ENCODE results near the gene CETN3.
"Not testable (repeated sequence)": the region's sequence is repeated elsewhere in the genome, so short reads cannot be mapped to it uniquely, and the experiment has no call there.

CETN3 gene

DNA sequence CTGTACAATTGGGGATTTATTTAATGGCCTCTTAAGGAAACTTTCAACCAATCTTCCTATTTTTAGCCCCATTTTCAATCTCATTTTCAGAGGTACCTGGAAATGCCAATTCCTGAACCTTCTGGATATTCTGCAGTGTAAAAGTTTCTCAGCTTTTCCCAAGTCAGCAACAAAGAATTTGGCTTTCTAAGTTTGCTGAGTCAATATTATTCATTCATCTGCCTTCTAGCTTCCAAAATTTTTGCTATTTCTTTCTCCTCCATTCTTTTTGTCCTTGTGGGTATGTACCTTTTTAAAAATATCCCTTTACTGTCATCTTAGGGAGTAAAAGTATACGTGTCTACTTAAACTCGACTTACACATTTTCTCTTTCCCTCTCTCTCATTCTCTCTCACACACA lies 25.7 kb downstream of the CETN3 start:
- DNase-seq (ENCODE audit: low read depth in 3 of 3) = no peak

DNA sequence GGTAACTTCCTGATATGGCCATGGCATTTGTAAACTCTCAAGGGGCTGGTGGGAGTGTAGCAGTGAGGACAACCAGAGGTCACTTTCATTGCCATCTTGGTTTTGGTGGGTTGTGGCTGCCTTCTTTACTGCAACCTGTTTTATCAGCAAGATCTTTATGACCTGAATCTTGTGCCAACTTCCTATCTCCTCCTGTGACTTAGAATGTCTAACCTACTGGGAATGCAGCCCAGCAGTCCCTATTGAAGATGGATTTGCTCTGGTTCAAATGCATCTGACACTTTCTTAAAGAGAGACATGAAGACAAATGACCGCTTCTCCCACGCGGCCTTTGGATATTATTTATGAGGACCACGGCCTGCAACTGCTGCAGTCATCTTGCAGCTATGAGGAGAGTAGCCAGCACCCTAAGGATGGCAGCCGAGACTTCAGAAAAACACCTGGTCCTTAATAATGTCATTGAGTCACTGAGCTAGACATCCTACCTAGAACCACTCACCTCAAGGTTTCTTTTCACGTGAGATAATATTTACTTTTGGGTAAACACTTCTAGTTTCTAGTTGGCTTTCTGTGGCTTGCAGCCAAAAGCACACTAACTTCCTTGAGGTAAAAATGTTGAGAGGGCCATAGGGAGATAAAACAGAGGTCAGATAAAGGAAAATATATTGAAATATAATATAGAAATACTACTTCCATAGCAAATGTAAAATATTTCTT lies 28.2 kb downstream of the CETN3 start:
- no peak for DNase-seq (ENCODE audit: low read depth in 3 of 3)

DNA sequence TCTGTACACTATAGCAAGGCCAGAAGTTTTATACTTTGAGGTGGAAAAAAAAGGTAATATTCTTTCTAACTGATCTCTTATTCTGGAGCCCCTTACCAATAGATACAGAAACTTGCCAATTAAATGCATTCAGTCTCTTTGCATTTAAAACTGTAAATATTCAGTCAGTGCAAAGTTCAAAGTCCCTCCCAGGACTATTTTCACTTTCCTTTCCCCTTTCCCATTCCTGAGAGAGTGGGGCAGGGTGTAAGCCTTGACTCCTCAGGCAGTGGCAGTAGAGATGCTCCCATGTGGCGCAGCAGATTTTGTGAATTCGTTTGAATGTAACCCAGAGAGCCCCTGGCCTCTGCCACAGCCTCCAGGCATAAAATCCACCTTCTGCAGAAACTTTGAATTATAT lies 29.9 kb downstream of the CETN3 start:
- DNase-seq (ENCODE audit: low read depth in 3 of 3) = no peak

DNA sequence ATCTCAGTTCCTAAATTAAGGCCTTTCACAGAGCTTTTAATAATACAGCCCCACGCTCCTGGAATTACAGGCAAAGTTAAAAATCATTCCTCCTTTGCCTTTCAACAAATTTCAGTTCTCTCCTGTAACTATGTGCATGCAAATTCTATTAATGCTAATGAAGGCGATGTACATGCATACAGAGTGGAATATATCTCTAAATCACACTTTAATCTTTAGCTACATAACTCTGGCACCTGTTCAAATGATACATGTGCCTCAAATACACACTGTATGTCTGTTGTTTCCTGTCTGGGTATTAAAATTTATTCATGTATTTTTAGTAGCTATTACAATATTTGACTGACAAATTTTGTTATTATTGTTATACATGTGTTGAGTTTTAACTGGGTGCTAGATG lies 30.8 kb downstream of the CETN3 start:
- no peak for DNase-seq (ENCODE audit: low read depth in 3 of 3)

DNA sequence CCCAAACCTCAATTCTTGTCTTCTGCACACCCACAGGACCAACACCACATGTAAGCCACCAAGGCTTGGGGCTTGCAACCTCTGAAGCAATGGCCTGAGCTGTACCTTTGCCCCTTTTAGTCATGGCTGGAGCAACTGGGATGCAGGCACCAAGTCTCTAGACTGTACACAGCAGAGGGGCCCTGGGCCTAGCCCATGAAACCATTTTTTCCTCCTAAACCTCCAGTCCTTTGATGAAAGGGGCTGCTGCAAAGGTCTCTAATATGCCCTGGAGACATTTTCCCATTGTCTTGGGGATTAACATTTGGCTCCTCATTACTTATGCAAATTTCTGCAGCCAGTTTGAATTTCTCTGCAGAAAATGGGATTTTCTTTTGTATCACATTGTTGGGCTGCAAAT lies 38.3 kb downstream of the CETN3 start:
- DNase-seq (ENCODE audit: low read depth in 3 of 3) = not testable (repeated sequence)

DNA sequence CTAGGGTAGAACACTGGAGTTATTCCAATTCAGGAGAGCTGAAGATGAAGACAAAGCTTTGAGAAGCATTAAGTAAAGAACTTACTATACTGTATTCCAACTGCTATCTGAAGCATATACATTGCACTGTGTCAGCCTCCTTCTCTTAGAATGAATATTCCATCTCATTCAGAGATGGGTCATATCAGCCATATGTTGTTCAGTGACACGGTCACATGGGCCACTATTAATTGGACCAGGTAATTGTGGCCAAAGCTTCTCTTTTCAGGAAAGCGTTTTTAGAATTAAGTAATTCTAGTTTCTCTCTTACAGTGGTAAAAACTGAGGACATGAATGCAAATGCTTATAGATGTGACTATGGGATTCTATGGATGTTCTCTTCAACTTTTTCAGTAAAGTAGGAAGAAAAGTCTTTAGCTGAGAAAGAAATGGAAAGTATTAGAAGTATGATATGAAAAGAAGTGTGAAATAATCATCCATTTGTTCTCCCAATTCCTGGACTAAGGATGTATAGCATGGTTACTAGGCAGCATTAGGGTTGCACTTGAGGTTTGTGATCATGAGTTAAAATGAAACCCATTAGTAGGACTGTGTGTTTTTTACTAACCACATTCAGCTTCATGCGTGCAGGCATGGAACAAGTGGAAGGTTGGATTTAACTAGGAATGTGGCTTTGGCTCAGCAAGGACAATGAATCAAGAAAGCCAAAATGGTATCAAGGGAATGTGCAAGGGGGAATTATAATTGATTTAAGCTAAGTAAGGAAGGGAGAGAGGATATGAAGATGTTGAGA lies 40.9 kb downstream of the CETN3 start:
- DNase-seq (ENCODE audit: low read depth in 3 of 3) = no peak

DNA sequence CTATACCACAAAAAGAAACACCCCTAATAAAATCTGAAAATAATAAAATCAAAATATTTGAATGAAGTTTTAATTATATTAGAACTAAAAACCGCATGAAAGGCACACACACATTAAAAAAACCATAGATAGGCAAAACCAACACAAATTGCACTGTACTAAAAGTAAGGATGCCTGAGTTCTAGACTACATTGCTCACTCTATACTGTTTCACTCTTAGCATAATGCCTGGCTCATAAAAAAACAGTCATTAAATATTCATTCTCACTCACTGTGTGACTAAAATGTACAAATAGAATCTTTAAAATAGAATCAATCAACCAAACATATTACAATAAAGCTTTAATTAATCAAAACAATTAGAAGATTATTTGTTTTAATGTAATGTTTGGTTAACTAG lies 41.7 kb downstream of the CETN3 start:
- DNase-seq (ENCODE audit: low read depth in 3 of 3) = no peak

DNA sequence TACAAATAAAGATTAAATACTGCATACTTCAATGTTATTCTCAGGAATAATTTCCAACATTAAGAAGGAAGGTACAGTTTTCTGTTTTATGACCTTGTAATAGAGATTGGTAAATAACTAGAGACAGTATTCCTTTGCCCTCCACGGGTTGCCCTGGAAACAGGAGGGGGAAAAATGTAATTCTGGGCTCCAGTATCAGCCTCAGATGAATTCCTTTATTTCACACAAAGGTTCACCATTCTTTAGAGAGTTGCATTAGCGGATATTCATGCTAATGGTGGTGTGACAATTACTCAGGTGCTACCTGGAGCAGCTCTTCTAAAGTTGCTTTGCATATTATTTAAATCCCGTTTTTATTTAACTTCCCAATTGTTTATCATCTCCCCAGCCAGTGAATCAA lies 42.6 kb downstream of the CETN3 start:
- DNase-seq (ENCODE audit: low read depth in 3 of 3) = no peak

DNA sequence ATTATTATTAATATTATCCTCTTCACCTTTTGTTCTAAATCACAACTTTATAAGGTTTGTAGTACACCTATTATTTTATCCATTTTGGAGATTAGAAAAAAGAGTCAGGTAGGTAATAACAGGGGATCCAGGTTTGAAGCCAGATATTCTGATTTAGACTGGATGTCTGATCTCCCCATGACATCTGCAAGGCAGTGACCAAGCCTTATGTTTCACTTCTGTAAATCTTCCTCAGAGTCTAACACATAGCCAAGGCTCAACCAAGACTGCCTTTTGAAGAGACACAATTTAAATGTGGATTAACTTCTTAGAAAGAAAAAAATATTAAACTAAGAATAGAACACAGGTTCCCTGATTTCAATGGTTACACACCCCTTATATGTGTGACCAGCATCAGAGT lies 44.2 kb downstream of the CETN3 start:
- DNase-seq (ENCODE audit: low read depth in 3 of 3) = no peak

DNA sequence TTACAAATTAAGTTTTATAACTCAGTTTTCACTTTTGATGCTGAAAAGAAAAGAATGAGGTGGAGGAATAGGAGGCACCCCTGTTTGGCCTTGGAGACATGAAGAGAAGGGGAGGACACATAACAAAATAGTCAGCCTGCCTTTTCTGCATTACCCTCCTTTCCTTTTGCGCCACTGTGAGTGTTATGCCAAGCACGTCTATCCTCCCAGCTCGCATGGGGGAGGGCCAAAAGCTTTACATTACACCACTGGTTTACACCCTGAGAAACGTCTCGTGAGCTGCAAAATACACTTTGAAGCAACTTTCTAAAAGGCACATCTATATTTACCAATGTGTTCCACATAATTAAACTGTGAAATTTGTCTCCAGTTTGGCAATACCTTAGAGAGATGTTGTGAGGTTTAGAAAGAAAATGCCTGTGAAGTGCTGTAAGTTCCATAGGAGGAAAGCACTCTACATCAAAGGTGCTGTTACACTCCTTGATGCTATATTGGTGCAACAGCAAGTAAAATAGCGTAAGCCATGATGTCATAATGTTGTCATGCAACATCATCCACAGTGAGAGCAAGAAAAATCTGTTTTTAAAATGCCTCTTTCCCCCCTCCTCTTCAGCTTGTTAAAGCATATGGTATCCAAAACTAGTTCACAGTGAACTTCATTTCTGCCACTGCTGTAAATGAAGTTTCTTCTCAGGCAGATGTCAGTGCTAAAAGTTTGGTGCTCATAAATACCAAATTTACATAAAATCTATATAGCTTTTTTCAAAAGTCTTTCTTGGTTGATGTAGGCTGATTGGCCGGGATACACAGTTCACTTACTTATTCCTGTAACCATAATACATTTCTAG lies 50.3 kb downstream of the CETN3 start:
- DNase-seq (ENCODE audit: low read depth in 3 of 3) = no peak

DNA sequence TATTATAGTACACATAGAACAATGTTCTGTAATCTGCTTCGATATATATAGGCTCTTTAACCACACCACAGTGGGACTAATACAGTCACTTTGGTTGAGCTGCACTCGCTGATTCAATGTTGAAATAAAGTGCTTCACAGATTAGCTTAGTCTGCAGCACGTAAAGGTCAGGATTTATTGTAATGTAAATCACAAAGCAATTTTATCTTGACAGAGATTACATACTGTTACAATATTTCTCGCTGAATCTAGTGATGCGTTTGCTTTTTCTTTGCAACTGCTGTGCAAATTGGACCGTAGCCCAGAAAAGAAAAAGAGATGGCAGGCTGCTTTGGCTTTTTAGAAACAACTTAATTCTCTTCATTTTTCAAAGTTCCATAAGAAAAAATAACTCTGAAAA lies 52.9 kb downstream of the CETN3 start:
- no peak for DNase-seq (ENCODE audit: low read depth in 3 of 3)

DNA sequence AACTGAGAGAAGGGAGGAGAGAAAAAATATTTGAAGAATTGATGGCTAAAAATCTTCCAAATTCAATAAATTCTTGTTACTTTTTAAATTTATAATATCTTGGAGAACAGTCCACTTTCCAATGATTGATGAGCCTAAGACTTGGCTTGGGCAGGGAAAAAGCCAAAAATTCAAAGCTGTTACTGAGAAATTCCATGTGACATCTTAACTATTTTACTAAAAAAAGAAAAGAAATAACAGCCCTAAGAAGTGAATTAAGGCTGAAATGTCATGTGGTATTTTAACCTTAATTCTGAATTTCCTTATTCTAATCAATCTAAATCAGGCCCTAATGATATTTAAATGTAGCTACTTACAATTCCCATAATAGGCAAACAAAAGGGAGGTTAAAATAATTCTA lies 53.4 kb downstream of the CETN3 start:
- no peak for DNase-seq (ENCODE audit: low read depth in 3 of 3)

DNA sequence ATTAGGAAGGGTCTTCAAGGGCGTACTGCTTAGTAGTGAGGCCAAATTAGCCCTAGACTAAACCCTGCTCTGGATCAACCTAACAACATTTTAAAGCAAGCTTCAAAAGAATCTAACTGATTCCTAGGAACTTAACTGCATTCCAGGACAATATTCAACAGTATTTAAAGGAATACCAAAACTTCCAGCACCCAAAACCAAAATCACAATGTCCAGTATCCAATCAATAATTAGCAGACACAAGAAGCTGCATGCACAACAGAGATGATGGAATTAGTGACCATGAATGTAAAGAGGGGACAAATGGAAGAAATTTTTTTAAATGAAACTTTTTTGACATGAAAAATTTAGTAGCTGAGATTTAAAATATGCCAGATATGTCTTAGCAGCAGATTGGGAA lies 53.9 kb downstream of the CETN3 start:
- DNase-seq (ENCODE audit: low read depth in 3 of 3) = no peak

DNA sequence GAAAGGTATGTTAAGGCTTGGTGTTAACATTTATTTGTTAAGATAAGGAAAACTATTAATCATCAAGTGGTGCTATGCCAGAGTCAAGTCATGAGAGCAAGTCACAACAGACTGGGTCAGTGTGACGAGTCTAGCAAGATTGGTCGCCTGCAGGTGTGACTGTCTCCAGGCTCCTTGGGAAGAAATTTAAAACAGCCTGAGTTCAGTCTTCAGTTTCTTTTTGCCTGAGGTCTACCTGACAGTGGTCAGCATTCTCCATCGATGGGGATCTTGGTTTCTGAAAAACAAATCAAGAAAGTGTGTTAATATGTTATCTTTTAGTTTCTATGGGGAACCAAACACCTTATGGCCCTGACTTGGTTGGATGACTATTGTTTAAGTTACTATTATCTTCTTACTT lies 56.3 kb downstream of the CETN3 start:
- DNase-seq (ENCODE audit: low read depth in 3 of 3) = no peak

DNA sequence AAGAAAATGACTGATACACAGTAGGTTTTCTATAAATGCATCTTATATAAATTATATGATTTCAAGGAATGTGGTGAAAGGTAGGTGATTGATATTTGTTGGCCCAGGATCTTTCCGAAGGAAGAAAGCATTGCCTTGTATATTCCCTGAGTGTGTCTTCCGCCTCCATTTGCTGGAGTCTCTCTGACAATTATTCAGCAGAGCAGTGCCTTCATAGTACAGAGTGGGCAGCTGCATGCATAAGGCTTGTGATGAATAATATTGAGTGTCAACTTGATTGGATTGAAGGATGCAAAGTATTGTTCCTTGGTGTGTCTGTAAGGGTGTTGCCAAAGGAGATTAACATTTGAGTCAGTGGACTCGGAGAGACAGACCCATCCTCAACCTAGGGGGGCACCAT lies 58.5 kb downstream of the CETN3 start:
- no peak for DNase-seq (ENCODE audit: low read depth in 3 of 3)

DNA sequence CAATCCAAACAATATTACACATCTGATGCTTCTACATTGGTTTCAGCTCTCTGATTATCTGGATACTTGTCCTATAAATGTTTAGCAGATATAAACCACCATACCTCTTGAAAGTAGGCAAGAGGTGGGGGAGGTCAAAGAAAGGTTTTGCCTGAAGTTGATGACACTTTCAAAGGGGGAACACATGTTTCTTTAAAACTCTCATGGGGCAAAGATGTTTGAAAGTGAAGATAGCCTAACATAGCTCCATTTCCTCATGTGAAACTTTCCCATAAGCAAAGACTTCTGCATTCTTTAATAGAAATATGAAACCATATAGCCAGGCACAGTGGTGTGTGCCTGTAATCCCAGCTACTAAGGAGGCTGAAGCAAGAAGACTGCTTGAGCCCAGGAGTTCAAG lies 62.1 kb downstream of the CETN3 start:
- DNase-seq (ENCODE audit: low read depth in 3 of 3) = no peak

DNA sequence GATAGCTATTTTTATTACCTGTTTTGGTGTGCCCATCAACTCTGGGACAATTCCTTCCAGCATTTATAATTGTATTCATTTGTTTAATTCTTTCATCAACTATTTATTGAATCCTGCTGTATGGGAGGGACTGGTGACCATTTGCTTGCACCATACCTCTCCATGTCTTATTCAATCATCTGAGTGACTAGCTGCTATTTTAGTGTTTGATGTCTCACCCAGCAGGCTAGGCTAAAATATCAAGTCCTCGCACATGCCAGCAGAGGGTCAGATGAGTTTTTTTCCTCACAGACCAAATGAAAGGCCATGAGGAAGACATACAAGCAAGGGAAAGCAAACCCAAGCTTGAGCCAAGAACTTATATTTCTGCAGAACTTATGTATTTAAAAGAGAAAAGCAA lies 63.9 kb downstream of the CETN3 start:
- no peak for DNase-seq (ENCODE audit: low read depth in 3 of 3)

DNA sequence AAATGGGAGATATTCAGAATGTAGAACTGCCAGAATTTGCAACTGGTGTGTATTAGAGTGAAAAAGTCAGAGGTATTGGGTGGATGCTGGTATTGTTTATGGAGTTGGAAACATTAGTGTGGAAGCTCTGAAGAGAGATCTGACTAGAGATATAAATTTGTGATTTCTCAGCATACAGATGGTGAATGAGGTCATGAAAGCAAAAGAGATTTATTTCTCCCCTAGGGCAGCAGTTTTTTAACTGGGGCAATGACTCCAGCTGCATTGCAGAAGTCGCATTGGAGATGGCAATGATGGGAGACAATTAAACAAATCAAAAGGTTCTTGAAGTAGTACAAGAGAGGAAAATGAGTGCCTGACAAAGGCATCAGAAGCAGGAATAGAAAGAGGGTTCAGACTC lies 64.9 kb downstream of the CETN3 start:
- DNase-seq (ENCODE audit: low read depth in 3 of 3) = no peak

DNA sequence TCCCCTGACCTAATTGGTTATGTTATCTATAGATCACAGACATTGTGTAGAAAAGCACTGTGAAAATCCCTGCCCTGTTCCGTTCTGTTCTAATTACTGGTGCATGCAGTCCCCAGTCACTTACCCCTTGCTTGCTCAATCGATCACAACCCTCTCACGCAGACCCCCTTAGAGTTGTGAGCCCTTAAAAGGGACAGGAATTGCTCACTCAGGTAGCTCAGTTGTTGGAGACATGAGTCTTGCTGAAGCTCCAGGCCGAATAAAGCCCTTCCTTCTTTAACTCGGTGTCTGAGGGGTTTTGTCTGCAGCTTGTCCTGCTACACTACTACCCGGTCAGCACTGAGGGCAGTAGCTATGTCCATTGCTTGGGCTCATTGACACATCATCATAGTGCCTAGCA lies 65.8 kb downstream of the CETN3 start:
- not testable (repeated sequence) for DNase-seq (ENCODE audit: low read depth in 3 of 3)

DNA sequence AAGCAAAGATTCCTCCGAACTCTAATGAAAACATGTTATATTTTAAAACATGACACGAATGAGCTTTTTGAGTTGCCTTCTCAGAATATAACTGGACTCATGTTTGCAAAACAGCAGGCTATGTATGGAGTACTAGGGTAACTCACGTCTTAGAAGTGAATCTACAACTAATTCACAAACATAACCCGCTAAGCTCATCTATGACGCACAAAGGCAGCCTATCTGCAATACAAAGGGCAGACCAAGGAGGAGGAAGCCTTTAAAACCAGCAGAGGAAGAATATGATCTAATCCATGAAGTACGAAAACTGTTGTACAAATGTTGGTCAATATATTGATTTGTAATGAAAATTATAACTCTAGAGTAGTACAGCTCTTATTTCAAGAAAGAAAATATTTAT lies 67.0 kb downstream of the CETN3 start:
- no peak for DNase-seq (ENCODE audit: low read depth in 3 of 3)
